ENCODE data around the gene PHF13.

The PHF13 gene

GRCh38 chr1:6602669-6603237 lies 10.8 kb upstream of the PHF13 start, which contains the start of gene KLHL21:
Gene KLHL21, minus strand, starts transcription at chr1:6602869. Its CDS starts 52 bp downstream, at chr1:6602817.
- peak; percentile 88 for DNase-seq

GRCh38 chr1:6603238-6603914 lies 10.2 kb upstream of the PHF13 start:
- peak; percentile 87 for DNase-seq

GRCh38 chr1:6603915-6604558 lies 9.5 kb upstream of the PHF13 start:
- no peak for DNase-seq

- DNase-seq, result peak; percentile 82
These were observed 730 bp upstream of the PHF13 start for GRCh38 chr1:6612641-6613360.

DNA sequence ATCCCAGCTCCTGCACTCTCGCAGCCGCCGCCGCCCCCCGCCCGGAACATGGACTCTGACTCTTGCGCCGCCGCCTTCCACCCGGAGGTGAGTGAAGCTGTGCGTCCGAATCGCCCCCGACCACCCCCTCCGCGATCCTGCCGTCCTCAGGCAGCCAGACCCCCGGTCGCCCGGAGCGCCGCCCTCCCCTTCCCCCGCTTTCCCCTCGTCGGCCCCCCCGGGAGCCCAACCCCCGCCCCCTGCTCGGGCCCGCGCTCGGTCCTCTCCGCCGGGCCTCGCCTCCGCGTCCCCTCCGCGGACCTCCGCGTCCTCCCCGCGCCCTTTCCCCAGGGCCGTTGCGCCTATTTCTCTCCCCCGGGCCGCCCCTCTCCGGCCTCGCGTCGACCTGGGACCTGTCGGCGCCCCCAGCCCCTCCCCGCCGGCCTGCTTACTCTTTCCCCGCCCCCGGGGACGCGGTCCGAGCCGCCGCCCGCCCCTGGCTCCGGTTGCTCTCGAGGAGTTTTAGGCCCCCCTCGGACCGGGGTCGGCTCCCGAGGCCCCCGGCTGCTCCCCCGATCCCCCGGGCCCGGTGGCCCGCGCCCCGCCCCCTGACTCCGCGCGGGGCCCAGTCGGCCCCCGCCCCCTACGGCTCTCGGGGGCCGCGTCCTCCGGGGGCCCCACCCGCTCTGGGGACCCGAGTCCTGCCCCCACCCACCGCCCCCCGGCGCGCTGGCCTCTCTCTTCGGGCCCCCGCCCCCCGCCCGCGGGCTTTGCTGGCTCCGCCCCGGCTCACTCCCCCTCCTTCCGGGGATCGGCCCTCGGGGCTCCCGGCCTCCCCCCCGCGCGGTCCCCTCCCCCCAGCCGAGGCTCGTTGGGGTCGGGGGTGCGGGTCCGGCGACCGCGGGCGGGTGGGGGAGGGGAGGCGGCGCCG lies 743 bp downstream of the PHF13 start:
- DNase-seq, result no peak

GRCh38 chr1:6614929-6615785 lies 1.6 kb downstream of the PHF13 start:
- peak; percentile 42 for DNase-seq

DNA sequence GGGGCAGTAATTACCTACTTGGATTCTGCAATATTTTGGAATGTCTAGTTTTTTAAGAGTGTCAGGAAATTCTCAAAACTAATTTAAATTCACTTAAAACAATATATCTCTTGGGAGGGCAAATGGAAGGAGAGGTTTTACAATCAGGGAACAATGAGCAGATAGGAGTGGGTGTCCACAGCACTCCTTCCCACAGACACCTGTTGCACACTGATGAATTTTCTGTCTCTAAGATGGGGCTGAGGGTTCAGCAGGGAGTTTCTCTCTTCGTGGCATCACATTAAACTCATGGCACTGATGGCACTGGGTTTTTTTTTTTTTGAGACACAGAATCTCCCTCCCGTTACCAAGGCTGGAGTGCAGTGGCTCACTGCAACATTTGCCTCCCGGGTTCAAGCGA lies 5.5 kb downstream of the PHF13 start:
- DNase-seq, result no peak

- DNase-seq, result no peak
These were observed 8.2 kb downstream of the PHF13 start for GRCh38 chr1:6621429-6622391.

DNA sequence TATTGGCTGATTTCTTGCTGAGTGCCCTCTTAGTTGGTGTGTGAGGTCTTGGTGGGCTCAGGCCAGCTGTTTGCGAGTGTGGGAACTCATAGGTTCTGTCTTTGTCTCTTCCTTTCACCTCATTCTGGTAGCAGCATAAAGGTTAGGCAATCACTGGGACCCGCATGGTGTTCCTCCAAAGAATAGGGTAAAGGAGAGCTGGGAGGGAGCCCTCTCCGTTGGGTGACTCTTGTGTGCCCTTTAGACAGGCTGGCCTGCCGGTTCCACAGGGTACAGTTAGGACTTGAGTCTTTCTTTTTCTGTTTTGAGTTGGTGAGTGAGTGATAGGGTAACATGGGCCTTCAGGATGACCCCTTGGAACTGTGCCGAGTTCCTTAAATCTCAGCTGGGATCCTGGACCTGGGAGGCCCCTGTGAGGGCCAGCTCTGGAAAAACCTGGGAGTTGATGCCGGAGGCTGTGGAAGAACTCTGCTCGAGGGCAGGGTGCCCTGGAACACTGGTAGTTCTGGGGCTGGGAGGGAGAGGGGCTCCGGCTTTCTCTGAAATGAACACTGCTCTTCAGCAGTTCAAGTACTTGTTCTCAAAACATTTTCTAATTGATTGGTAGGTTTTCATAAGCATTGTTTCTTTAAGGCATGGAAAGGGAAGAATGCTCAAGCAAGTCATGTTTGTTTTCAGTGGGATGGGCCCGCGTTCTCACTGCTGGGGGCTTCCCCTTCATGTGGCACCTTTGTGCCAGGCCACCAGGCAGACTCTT lies 9.0 kb downstream of the PHF13 start:
- DNase-seq, result no peak

DNA sequence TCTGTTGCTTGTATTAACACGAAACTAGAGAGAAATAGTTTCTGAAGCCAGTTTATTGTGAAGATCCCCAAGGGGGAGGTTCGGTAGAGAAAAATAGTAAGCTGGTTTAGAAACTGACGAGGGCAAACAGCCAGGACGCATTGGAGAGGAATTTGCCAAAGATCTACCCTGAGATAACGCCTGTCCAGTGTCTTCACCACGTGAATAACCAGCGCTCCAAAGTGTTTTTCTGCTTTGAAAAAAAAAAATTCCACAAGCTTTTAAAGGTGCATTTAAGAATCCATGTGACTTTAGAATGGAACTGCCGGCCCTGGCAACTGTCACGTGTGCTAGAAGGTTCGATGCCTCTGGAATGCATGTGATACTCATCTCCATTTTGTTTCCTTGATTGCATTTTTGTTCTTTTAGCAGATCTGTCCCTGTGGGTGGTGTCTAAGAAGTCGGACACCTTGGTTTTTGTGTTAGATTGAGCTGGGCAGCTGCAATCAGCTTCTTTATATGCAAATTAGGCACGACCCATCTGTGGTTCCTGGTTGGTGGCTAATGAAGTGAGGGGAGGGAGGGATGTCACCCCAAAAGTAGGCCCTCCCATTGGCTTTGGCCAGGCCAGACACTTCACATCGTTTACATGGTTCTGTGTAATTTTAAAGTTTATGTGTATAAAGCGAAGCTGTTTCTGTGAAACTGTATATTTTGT lies 9.9 kb downstream of the PHF13 start:
- no peak for DNase-seq

- DNase-seq, result peak; percentile 92
These were observed 11.4 kb downstream of the PHF13 start, which contains the start of gene THAP3 for GRCh38 chr1:6624710-6625583. Gene THAP3, plus strand, starts transcription at chr1:6624868. Its CDS starts 351 bp downstream, at chr1:6625219.

DNA sequence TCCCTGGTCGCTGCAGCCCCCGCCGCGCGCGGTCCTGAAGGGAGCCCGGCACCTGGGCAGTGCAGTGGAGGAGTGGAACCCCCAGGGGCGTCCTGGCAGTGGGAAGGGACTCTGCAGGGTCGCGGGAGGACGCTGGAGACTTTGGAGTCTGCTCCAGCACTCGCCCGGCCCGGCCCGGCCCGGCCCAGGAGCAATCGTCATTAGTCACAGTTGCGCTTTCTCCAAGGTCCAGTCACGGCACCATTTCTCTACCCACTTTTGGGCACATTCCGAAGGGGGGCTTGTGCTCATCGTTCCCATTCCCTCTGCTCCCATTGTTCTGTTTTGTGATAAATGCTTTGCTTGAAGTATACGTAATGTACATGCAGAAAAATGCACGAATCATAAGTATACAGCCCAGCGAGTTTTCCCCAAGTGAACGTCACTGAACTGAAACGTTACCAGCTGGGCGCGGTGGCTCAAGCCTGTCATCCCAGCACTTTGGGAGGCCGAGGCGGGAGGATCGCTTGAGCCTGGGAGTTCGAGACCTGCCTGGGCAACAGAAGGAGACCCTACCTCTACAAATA lies 12.1 kb downstream of the PHF13 start:
- DNase-seq, result peak; percentile 72

DNA sequence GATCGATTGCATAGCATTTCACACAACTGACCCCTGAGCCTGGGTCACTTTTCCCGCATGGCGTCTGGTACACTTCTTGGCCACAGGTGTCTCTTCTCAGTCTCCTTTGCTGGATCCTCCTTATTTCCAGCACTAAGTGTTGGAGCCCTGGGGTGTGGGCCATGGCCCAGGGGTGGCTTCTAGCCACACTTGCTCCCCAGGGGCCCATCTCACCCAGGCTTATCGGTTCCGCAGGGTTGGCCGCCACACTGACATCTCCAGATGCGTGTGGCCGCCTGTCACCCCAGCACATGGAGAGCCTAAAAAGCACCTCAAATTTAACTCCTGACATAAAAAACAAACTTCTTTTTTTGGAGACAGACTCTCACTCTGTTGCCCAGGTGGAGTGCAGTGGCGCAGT lies 13.5 kb downstream of the PHF13 start:
- DNase-seq, result no peak

- DNase-seq, result no peak
These were observed 14.5 kb downstream of the PHF13 start for GRCh38 chr1:6627841-6628545.

DNA sequence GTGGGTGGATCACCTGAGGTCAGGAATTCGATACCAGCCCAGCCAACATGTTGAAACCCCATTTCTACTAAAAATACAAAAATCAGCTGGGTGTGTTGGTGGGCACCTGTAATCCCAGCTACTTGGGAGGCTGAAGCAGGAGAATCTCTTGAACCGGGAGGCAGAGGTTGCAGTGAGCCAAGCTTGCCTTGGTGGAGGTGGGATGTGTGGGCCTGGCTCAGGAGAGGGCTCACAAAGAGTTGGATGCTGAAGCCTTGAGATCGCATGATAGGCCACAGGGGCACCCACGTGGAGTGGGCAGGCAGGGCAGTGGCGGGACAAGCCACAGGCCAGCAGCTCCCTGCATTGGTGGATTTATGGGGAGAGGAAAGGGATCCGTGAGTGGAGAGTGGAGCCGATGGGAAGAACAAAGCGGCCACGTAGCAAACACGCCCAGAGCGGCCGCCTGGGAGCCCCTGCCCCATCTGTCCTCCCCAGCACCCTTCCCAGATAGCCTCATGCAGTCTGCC lies 15.5 kb downstream of the PHF13 start:
- no peak for DNase-seq

DNA sequence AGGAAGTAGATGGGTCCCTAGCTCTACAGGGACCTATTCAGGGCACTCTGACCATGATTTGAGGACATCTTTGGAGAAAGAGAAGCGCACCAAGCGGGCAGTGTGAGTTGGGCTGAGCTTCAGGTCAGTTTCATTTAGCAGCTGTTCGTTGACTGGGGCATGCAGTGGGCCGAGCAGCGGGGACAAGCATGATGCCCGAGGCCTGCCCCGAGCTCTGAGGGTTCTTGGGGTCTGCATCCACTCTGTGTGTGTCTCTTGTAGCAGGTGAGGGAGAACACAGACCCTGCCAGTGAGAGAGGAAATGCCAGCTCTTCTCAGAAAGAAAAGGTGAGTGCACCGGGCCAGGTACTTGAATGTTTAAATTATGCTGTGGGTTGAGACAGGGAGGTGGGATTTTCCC lies 16.5 kb downstream of the PHF13 start:
- DNase-seq, result no peak
